SK-N-SH (cell line): Measurements from ENCODE around the gene MOV10L1. TPM values are rescaled to one million over a fixed set of nuclear protein-coding genes. Genes with fewer than 3 reads are reported as not detected.

ENCODE experiments used
- CTCF ChIA-PET: fragments of 300-600, 350-600 bp; formaldehyde crosslinking; extraction: SDS; loops from one replicate; lab custom pipeline; 2021; lab: Yijun Ruan, JAX
- POLR2A ChIA-PET: fragments of 350-600 bp; sonication (Branson Sonifier 250); formaldehyde crosslinking; extraction: SDS; loops from one replicate; lab custom pipeline; 2020; ENCODE audit warnings: antibody characterized with exemption, inconsistent platforms; lab: Yijun Ruan, JAX
- DNase-seq: peaks from one replicate; pipeline ENCODE4 v3.0.0; 2012
- H2AFZ ChIP-seq: fragments of 200-600 bp; sonication (generic); 2 replicates; pipeline ENCODE4 v1.8.1; 2016; ENCODE audit warnings: antibody characterized with exemption, mild to moderate bottlenecking, low read depth
- H3F3A ChIP-seq: fragments of 200-600 bp; sonication (generic); replicated peaks from 2 replicates; pipeline ENCODE3; 2016; ENCODE audit warnings: antibody characterized with exemption, mild to moderate bottlenecking; ENCODE audit not compliant: insufficient read depth
- H3K27ac ChIP-seq, 2 experiments: fragments of 200-500 bp in 1 of 2; fragments of 200-600 bp in 1 of 2; sonication (Bioruptor generic) in 1 of 2; sonication (generic), shearing (Covaris generic) in 1 of 2; 2 replicates each; pipeline versions ENCODE4 v1.5.1 to v1.6.1; 2014 to 2016; ENCODE audit warnings: low read depth in 2 of 2, inconsistent platforms in 1 of 2, low read length in 1 of 2, mild to moderate bottlenecking in 1 of 2, mixed read lengths in 1 of 2
- H3K27me3 ChIP-seq: fragments of 200-600 bp; sonication (generic), shearing (Covaris generic); 2 replicates; pipeline ENCODE4 v1.6.1; 2016; ENCODE audit warnings: mixed run types; ENCODE audit not compliant: insufficient read depth
- H3K36me3 ChIP-seq, 2 experiments: fragments of 200-500 bp in 1 of 2; fragments of 200-600 bp in 1 of 2; sonication (Bioruptor generic) in 1 of 2; sonication (generic) in 1 of 2; replicated peaks in 1 of 2; 2 replicates each; pipeline versions ENCODE3 to v1.5.1; 2014 to 2016; ENCODE audit warnings: low read length in 1 of 2, mild to moderate bottlenecking in 1 of 2; ENCODE audit not compliant: insufficient read depth in 2 of 2, control insufficient read depth in 1 of 2
- H3K4me1 ChIP-seq, 2 experiments: fragments of 200-500 bp in 1 of 2; fragments of 200-600 bp in 1 of 2; sonication (Bioruptor generic) in 1 of 2; sonication (generic), shearing (Covaris generic) in 1 of 2; 2 replicates each; pipeline versions ENCODE4 v1.5.1 to v1.6.1; 2014 to 2016; ENCODE audit warnings: low read depth in 1 of 2, low read length in 1 of 2, mixed run types in 1 of 2; ENCODE audit not compliant: insufficient read depth in 2 of 2, control insufficient read depth in 1 of 2
- H3K4me2 ChIP-seq: fragments of 200-600 bp; sonication (generic), shearing (Covaris generic); 2 replicates; pipeline ENCODE4 v1.6.1; 2017; ENCODE audit warnings: mixed run types
- H3K4me3 ChIP-seq, 2 experiments: fragments of 200-500 bp in 1 of 2; fragments of 200-600 bp in 1 of 2; sonication (Bioruptor generic) in 1 of 2; sonication (generic), shearing (Covaris generic) in 1 of 2; 2 replicates each; pipeline versions ENCODE4 v1.5.1 to v1.8.1; 2014 to 2016; ENCODE audit warnings: low read depth in 2 of 2, inconsistent platforms in 1 of 2, low read length in 1 of 2, mild to moderate bottlenecking in 1 of 2, mixed read lengths in 1 of 2, moderate library complexity in 1 of 2
- H3K79me2 ChIP-seq: fragments of 200-600 bp; sonication (generic); 2 replicates; pipeline ENCODE4 v1.8.1; 2017; ENCODE audit warnings: mild to moderate bottlenecking; ENCODE audit not compliant: insufficient read depth
- H3K9ac ChIP-seq: fragments of 200-600 bp; sonication (generic); 2 replicates; pipeline ENCODE4 v1.6.1; 2017; ENCODE audit warnings: mixed run types
- H3K9me2 ChIP-seq: fragments of 200-600 bp; sonication (generic); 2 replicates; pipeline ENCODE4 v1.6.1; 2017; ENCODE audit warnings: mixed run types
- H3K9me3 ChIP-seq: fragments of 200-600 bp; sonication (generic); 2 replicates; pipeline ENCODE4 v1.6.1; 2017; ENCODE audit warnings: mixed run types, mild to moderate bottlenecking, moderate library complexity
- H4K20me1 ChIP-seq: fragments of 200-600 bp; sonication (generic); 2 replicates; pipeline ENCODE4 v1.6.1; 2017; ENCODE audit warnings: mild to moderate bottlenecking, mixed run types; ENCODE audit not compliant: insufficient read depth
- CHD2 ChIP-seq: fragments of 150-350 bp; IDR thresholded peaks from 2 replicates; pipeline ENCODE4 v1.6.1; 2018; ENCODE audit warnings: low read length; ENCODE audit not compliant: partially characterized antibody
- ELF1 ChIP-seq: IDR thresholded peaks from 2 replicates; pipeline ENCODE4 v1.4.0; 2012
- EZH2phosphoT487 ChIP-seq: fragments of 200-600 bp; sonication (generic); IDR thresholded peaks from 2 replicates; pipeline ENCODE4 v1.6.1; 2017; ENCODE audit warnings: low read depth, mixed run types, mild to moderate bottlenecking, antibody characterized with exemption, moderate library complexity, borderline replicate concordance
- GABPA ChIP-seq: IDR thresholded peaks from 2 replicates; pipeline ENCODE4 v1.4.0; 2012; ENCODE audit warnings: low read depth, mild to moderate bottlenecking
- GATA2 ChIP-seq: sonication (generic); formaldehyde crosslinking; IDR thresholded peaks from 2 replicates; pipeline ENCODE4 v1.5.0; 2020; ENCODE audit warnings: mild to moderate bottlenecking, missing genetic modification reagents
- MEF2A ChIP-seq: IDR thresholded peaks from 2 replicates; pipeline ENCODE4 v1.4.0; 2012; ENCODE audit warnings: low read depth, borderline replicate concordance
- MXI1 ChIP-seq: IDR thresholded peaks from 2 replicates; pipeline ENCODE4 v1.6.1; 2012; ENCODE audit warnings: mild to moderate bottlenecking, low read depth, low read length, improper control_type of control experiment
- POLR2AphosphoS5 ChIP-seq: IDR thresholded peaks from 2 replicates; pipeline ENCODE4 v1.6.1; 2012; ENCODE audit warnings: low read depth, low read length
- RCOR1 ChIP-seq: fragments of 150-350 bp; IDR thresholded peaks from 2 replicates; pipeline ENCODE4 v1.6.1; 2017; ENCODE audit warnings: antibody characterized with exemption, low read length
- RFX5 ChIP-seq: IDR thresholded peaks from 2 replicates; pipeline ENCODE4 v1.6.1; 2012; ENCODE audit warnings: mild to moderate bottlenecking, improper control_type of control experiment, low read length
- TEAD4 ChIP-seq: IDR thresholded peaks from 2 replicates; pipeline ENCODE4 v1.4.0; 2012; ENCODE audit warnings: mild to moderate bottlenecking, borderline replicate concordance; ENCODE audit not compliant: insufficient read depth
- YY1 ChIP-seq: IDR thresholded peaks from 2 replicates; pipeline ENCODE4 v1.4.0; 2012; ENCODE audit warnings: low read depth, mild to moderate bottlenecking
- WGBS: methylation state at CpG from one replicate; pipeline ENCODE4 v1.1.6; 2017; ENCODE audit warnings: low lambda C conversion rate; 5-methylcytosine and 5-hydroxymethylcytosine counted together
- polyA plus RNA-seq, 3 experiments: library from polyadenylated mRNA; depleted of rRNA; stranded (reverse); fragments of >200 nt; gene quantifications; 2 replicates each; pipeline ENCODE4 v1.2.3, GENCODE V29; 2012
- TF ChIP-seq, protein P1 (sequence below): IDR thresholded peaks from 2 replicates; pipeline ENCODE4 v1.6.1; 2012; ENCODE audit warnings: mild to moderate bottlenecking, low read depth, low read length, moderate library complexity
- TF ChIP-seq, protein P2 (sequence below): IDR thresholded peaks from 2 replicates; pipeline ENCODE4 v1.4.0; 2012; ENCODE audit warnings: low read depth, borderline replicate concordance
- TF ChIP-seq, protein P3 (sequence below): IDR thresholded peaks from 2 replicates; pipeline ENCODE4 v1.4.0; 2012; ENCODE audit warnings: low read depth

The MOV10L1 gene
- polyA plus RNA-seq, 1 of the 3 experiments (the other 2 are of a cell fraction) = 2.1 TPM

DNA sequence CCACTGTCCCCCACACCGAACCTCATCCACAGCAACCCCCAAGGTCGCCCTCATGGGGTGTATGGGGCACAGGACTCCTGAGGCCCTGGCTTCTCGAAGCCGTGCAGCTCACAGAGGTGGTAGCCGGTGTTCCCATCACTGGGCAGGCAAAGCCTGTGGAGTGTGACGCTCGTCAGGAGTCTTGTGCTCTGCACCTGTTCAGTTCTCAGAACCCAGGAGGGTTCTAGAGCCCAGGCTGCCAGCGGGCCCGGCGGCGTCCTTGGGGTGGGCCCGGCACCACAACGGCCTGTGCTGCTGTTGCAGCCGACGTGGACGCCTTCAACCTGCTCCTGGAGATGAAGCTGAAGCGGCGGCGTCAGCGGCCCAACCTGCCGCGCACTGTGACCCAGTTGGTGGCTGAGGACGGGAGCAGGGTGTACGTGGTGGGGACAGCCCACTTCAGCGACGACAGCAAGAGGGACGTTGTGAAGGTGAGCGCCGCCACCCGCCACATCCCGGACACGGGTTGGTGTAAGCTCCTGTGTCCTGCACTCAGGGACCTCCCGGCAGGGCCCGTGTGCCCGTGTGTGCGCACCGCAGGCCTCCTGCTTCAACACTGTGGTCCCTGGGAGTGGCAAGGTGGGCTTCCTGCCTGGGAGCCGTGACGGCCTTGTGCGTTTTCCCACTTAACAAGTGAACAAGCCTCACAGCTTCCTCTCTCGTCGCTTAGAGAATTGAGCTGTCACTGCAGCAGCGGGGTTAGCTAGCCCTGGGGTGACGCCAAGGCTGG, 104.4 kb downstream of the MOV10L1 start:
- Histone ChIP-seq H4K20me1 (0 out of 2 replicates have a peak, but pooled peaks cover 17% of the 10 kb centered on the region), H3K4me3 (no peak overlapping the region), H3K27ac (no peak overlapping the region), H3K4me1 (peaks cover 4 to 23% of the 10 kb centered on the region in 2 experiments; a peak in 1 of 4 replicates), H3K79me2 (peaks cover 36% of the 10 kb centered on the region), H3K9ac (no peak overlapping the region), H3K9me3 (no peaks in the 10 kb centered on the region), H3F3A (no peaks in the 10 kb centered on the region), H3K36me3 (peaks cover 0 to 42% of the 10 kb centered on the region in 2 experiments), H2AFZ (no peak overlapping the region), H3K27me3 (no peaks in the 10 kb centered on the region), H3K9me2 (no peaks in the 10 kb centered on the region), H3K4me2 (no peak overlapping the region)
- WGBS = 93% methylated on average over 32 of the region's 44 CpGs
- ChIA-PET POLR2A (no interaction called here), CTCF (interaction anchor here (0.8 to 1.9 kb wide), 2 partner anchors 13 to 45 kb away, joined by 3 to 6 read pairs; no protein-coding TSS in a partner anchor)
- TF ChIP-seq, protein P1, sequence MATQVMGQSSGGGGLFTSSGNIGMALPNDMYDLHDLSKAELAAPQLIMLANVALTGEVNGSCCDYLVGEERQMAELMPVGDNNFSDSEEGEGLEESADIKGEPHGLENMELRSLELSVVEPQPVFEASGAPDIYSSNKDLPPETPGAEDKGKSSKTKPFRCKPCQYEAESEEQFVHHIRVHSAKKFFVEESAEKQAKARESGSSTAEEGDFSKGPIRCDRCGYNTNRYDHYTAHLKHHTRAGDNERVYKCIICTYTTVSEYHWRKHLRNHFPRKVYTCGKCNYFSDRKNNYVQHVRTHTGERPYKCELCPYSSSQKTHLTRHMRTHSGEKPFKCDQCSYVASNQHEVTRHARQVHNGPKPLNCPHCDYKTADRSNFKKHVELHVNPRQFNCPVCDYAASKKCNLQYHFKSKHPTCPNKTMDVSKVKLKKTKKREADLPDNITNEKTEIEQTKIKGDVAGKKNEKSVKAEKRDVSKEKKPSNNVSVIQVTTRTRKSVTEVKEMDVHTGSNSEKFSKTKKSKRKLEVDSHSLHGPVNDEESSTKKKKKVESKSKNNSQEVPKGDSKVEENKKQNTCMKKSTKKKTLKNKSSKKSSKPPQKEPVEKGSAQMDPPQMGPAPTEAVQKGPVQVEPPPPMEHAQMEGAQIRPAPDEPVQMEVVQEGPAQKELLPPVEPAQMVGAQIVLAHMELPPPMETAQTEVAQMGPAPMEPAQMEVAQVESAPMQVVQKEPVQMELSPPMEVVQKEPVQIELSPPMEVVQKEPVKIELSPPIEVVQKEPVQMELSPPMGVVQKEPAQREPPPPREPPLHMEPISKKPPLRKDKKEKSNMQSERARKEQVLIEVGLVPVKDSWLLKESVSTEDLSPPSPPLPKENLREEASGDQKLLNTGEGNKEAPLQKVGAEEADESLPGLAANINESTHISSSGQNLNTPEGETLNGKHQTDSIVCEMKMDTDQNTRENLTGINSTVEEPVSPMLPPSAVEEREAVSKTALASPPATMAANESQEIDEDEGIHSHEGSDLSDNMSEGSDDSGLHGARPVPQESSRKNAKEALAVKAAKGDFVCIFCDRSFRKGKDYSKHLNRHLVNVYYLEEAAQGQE = no peak
- TF ChIP-seq RCOR1 (no peak), EZH2phosphoT487 (no peak), POLR2AphosphoS5 (no peak), TEAD4 (no peak), YY1 (no peak), ELF1 (no peak), CHD2 (no peak), MEF2A (no peak), MXI1 (no peak), GABPA (no peak), RFX5 (no peak), GATA2 (no peak)
- TF ChIP-seq, protein P2, sequence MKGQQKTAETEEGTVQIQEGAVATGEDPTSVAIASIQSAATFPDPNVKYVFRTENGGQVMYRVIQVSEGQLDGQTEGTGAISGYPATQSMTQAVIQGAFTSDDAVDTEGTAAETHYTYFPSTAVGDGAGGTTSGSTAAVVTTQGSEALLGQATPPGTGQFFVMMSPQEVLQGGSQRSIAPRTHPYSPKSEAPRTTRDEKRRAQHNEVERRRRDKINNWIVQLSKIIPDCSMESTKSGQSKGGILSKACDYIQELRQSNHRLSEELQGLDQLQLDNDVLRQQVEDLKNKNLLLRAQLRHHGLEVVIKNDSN = no peak
- TF ChIP-seq, protein P3, sequence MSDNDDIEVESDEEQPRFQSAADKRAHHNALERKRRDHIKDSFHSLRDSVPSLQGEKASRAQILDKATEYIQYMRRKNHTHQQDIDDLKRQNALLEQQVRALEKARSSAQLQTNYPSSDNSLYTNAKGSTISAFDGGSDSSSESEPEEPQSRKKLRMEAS = no peak
- DNase-seq = no peak
